IPS DF 6.9 (cell line): ENCODE results near the gene NOPCHAP1.
A peak's percentile ranks its signal among the peaks of the same experiment; 100 is the strongest.

ENCODE experiments used
- DNase-seq: peaks from one replicate; pipeline ENCODE4 v3.0.0-alpha.2; 2013; ENCODE audit warnings: low read depth, low spot score
- H3K27ac ChIP-seq: one replicate; pipeline ENCODE4 v1.5.1; 2013; ENCODE audit warnings: low read length, control low read depth
- H3K27me3 ChIP-seq: 2 replicates; pipeline ENCODE4 v1.6.1; 2013; ENCODE audit warnings: mild to moderate bottlenecking, low read length; ENCODE audit not compliant: control insufficient read depth, insufficient read depth
- H3K36me3 ChIP-seq: 2 replicates; pipeline ENCODE4 v1.6.1; 2013; ENCODE audit warnings: low read length; ENCODE audit not compliant: control insufficient read depth, insufficient read depth
- H3K4me1 ChIP-seq: 2 replicates; pipeline ENCODE4 v1.6.1; 2013; ENCODE audit warnings: low read length; ENCODE audit not compliant: control insufficient read depth, insufficient read depth
- H3K4me3 ChIP-seq: 2 replicates; pipeline ENCODE4 v1.5.1; 2013; ENCODE audit warnings: mild to moderate bottlenecking, low read length
- H3K9me3 ChIP-seq: 2 replicates; pipeline ENCODE4 v1.6.1; 2013; ENCODE audit warnings: low read length, inconsistent platforms; ENCODE audit not compliant: control insufficient read depth, insufficient read depth
- WGBS: extraction: QIAGEN DNeasy Blood & Tissue Kit; methylation state at CpG from one replicate; pipeline ENCODE4 v1.1.7; 2013; ENCODE audit warnings: mixed read lengths, missing lambda C conversion rate; ENCODE audit not compliant: insufficient read length, insufficient coverage; 5-methylcytosine and 5-hydroxymethylcytosine counted together

Gene NOPCHAP1

GRCh38 chr12:104953323-104953722, 32.8 kb upstream of the NOPCHAP1 start:
- WGBS: no CpG with 5 or more reads among the region's 2 CpGs
- DNase-seq: no peak
- Histone ChIP-seq H3K4me1 (no peaks in the 10 kb centered on the region), H3K9me3 (no peaks in the 10 kb centered on the region), H3K4me3 (no peak overlapping the region), H3K27me3 (peaks cover 2% of the 10 kb centered on the region; the same call in 1 of the 2 replicates), H3K27ac (no peak overlapping the region), H3K36me3 (no peaks in the 10 kb centered on the region)

- WGBS: no CpG with 5 or more reads among the region's 2 CpGs
- no peak overlapping the region for H3K4me3 ChIP-seq
- H3K27ac ChIP-seq: no peak overlapping the region
- no peaks in the 10 kb centered on the region for H3K9me3 ChIP-seq
- no peaks in the 10 kb centered on the region for H3K4me1 ChIP-seq
- H3K27me3 ChIP-seq: peaks cover 2% of the 10 kb centered on the region; the same call in 1 of the 2 replicates
- DNase-seq: no peak
- H3K36me3 ChIP-seq: no peaks in the 10 kb centered on the region
These were observed 30.4 kb upstream of the NOPCHAP1 start for GRCh38 chr12:104955703-104956102.

GRCh38 chr12:104956870-104957718, 29.0 kb upstream of the NOPCHAP1 start:
- Histone ChIP-seq H3K27me3 (peaks cover 2% of the 10 kb centered on the region; the same call in 1 of the 2 replicates), H3K9me3 (no peaks in the 10 kb centered on the region), H3K27ac (no peak overlapping the region), H3K4me1 (no peaks in the 10 kb centered on the region), H3K36me3 (no peaks in the 10 kb centered on the region), H3K4me3 (peak overlapping the region; percentile 57; the same call in 1 of the 2 replicates)
- DNase-seq: no peak
- no CpG with 5 or more reads among the region's 13 CpGs for WGBS

DNA sequence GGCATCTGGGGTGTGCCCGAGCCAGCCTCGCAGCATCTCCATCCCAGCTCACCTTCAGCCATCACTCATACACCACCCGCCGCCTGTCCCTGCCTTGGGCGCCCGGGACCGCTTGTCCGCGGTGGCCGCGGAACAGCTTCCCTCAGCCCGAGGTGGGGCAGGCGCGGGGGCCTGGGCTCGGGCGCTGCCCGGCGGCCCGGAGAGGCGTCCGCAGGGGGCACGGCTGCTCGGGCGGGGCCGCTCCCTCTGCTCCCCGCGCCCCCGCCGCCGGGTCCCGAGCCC, 28.5 kb upstream of the NOPCHAP1 start:
- Histone ChIP-seq H3K27me3 (peaks cover 2% of the 10 kb centered on the region; the same call in 1 of the 2 replicates), H3K4me1 (no peaks in the 10 kb centered on the region), H3K36me3 (no peaks in the 10 kb centered on the region), H3K4me3 (peak overlapping the region; percentile 57; the same call in 1 of the 2 replicates), H3K27ac (no peak overlapping the region), H3K9me3 (no peaks in the 10 kb centered on the region)
- no CpG with 5 or more reads among the region's 31 CpGs for WGBS
- DNase-seq: no peak

GRCh38 chr12:104958001-104958804, 27.9 kb upstream of the NOPCHAP1 start, which contains the start of gene SLC41A2:
Gene SLC41A2, minus strand, starts transcription at chr12:104958290. Its CDS starts 29,763 bp downstream, at chr12:104928527.
- H3K27me3 ChIP-seq: peaks cover 2% of the 10 kb centered on the region; the same call in 1 of the 2 replicates
- peak within 1 kb of the TSS; percentile 57; the same call in 1 of the 2 replicates for H3K4me3 ChIP-seq
- WGBS: no CpG with 5 or more reads among the region's 83 CpGs
- H3K27ac ChIP-seq: no peak within 1 kb of the TSS
- no peaks in the 10 kb centered on the region for H3K4me1 ChIP-seq
- DNase-seq: peak; percentile 31
- no peaks in the 10 kb centered on the region for H3K9me3 ChIP-seq
- no peaks in the 10 kb centered on the region for H3K36me3 ChIP-seq

- no peaks in the 10 kb centered on the region for H3K9me3 ChIP-seq
- H3K4me3 ChIP-seq: peak overlapping the region; percentile 57; the same call in 1 of the 2 replicates
- H3K36me3 ChIP-seq: no peaks in the 10 kb centered on the region
- peaks cover 2% of the 10 kb centered on the region; the same call in 1 of the 2 replicates for H3K27me3 ChIP-seq
- no CpG with 5 or more reads among the region's 14 CpGs for WGBS
- H3K4me1 ChIP-seq: no peaks in the 10 kb centered on the region; the same call in 1 of the 2 replicates
- no peak for DNase-seq
- no peak overlapping the region for H3K27ac ChIP-seq
These were observed 27.2 kb upstream of the NOPCHAP1 start for GRCh38 chr12:104958805-104959334.

- DNase-seq: no peak
- Histone ChIP-seq H3K36me3 (no peaks in the 10 kb centered on the region), H3K27ac (no peak overlapping the region), H3K4me1 (no peaks in the 10 kb centered on the region; the same call in 1 of the 2 replicates), H3K27me3 (peaks cover 2% of the 10 kb centered on the region; the same call in 1 of the 2 replicates), H3K9me3 (no peaks in the 10 kb centered on the region), H3K4me3 (no peak overlapping the region)
- WGBS: no CpG with 5 or more reads among the region's 2 CpGs
These were observed 26.7 kb upstream of the NOPCHAP1 start for GRCh38 chr12:104959335-104959841.

- Histone ChIP-seq H3K27ac (no peak overlapping the region), H3K27me3 (peaks cover 2% of the 10 kb centered on the region; the same call in 1 of the 2 replicates), H3K4me1 (no peaks in the 10 kb centered on the region; the same call in 1 of the 2 replicates), H3K4me3 (no peak overlapping the region), H3K36me3 (no peaks in the 10 kb centered on the region), H3K9me3 (no peaks in the 10 kb centered on the region)
- DNase-seq: no peak
- no CpG with 5 or more reads among the region's 4 CpGs for WGBS
These were observed 25.7 kb upstream of the NOPCHAP1 start for GRCh38 chr12:104960464-104960863.

DNA sequence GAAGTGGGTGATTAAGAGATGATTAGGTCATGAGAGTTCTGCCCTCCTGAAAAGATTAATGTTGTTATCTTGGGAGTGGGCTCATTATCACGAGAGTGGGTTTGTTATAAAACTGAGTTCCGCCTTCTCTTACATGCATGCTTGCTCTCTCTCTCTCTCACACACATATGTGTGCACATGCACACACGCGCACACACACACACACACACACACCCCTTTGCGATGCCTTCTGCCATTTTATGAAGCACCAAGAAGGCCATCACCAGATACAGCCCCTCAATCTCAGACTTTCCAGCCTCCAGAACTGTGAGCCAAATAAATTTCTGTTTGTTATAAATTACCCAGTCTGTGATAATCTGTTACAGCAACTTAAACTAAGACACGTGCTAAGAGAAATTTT, 22.4 kb upstream of the NOPCHAP1 start:
- Histone ChIP-seq H3K27me3 (no peaks in the 10 kb centered on the region), H3K36me3 (no peaks in the 10 kb centered on the region), H3K9me3 (no peaks in the 10 kb centered on the region), H3K4me1 (no peaks in the 10 kb centered on the region; the same call in 1 of the 2 replicates), H3K27ac (no peak overlapping the region), H3K4me3 (no peak overlapping the region)
- WGBS: no CpG with 5 or more reads among the region's 6 CpGs
- no peak for DNase-seq
